ENCODE measurements around the gene NFATC2IP. TPM values are rescaled to one million over a fixed set of nuclear protein-coding genes. Genes with fewer than 3 reads are reported as not detected.

The NFATC2IP gene
- total RNA-seq (2022; extraction: Qiagen RNA extraction), result 16.5 to 27.4 TPM (median 22.5 TPM) in 5 replicates

DNA sequence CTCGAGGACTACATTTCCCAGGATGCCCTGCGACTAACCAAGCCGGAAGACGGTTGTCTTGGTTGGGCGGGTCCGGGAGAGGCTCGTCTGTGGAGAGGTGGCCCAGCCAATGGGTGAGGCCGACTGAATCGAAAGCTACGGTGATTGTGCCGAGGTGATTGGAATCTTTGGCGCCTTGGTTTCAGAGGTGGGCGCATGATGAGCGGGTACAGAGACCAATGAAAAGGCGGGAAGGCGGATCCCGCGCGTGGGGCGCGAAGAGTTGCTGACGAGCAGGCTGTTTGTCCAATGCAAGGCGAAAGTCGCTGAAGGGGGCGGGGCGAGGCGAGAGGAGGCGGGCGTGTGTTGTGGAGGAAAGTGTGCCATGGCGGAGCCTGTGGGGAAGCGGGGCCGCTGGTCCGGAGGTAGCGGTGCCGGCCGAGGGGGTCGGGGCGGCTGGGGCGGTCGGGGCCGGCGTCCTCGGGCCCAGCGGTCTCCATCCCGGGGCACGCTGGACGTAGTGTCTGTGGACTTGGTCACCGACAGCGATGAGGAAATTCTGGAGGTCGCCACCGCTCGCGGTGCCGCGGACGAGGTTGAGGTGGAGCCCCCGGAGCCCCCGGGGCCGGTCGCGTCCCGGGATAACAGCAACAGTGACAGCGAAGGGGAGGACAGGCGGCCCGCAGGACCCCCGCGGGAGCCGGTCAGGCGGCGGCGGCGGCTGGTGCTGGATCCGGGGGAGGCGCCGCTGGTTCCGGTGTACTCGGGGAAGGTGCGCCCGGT, at the start of gene NFATC2IP:
TSS of gene NFATC2IP (plus strand) at position 290 of the 762 bp plus-strand sequence. CDS start at position 365, 75 bp downstream.

DNA sequence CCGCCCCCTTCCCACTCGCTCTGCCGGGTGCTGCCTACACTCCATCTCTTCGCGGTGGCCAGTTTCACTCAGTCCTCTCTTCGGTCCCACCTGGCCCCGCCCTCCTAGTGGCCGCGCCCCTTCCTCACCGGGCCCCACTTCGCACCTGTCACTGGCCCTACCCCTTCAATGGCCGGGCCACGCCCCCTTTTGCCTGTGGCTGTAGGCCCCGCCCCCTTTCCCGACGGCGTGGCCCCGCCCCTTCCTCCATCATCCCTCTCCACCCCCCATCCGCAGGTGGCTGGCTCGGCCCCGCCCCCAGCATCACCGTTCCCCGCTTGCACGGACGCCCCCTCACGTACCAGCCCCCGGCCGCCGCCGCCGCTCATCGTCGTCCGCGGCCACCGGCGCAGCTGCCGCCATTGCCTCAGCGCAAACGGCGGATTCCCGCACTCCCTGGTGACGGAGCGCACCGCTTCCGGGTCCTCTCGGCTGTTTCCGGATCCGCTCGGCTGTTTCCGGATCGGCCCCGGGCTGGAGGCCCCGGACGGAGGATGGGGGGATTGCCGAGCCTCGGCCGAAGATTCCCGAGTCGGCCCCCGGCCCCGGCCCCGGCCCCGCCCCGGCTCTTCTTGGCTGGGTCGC, 25.9 kb upstream of the NFATC2IP start, which contains the start of gene RABEP2:
TSS of gene RABEP2 (minus strand) at position 477 of the 624 bp plus-strand sequence. CDS start at position 402, 75 bp downstream.

DNA sequence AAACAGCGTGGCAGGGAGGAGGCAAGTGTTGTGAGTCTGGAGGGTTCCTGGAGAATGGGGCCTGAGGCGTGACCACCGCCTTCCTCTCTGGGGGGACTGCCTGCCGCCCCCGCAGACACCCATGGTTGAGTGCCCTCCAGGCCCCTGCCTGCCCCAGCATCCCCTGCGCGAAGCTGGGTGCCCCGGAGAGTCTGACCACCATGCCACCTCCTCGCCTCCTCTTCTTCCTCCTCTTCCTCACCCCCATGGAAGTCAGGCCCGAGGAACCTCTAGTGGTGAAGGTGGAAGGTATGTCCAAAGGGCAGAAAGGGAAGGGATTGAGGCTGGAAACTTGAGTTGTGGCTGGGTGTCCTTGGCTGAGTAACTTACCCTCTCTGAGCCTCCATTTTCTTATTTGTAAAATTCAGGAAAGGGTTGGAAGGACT, 18.9 kb upstream of the NFATC2IP start, which contains the start of gene CD19:
TSS of gene CD19 (plus strand) at position 171 of the 425 bp plus-strand sequence. CDS start at position 201, 30 bp downstream.

DNA sequence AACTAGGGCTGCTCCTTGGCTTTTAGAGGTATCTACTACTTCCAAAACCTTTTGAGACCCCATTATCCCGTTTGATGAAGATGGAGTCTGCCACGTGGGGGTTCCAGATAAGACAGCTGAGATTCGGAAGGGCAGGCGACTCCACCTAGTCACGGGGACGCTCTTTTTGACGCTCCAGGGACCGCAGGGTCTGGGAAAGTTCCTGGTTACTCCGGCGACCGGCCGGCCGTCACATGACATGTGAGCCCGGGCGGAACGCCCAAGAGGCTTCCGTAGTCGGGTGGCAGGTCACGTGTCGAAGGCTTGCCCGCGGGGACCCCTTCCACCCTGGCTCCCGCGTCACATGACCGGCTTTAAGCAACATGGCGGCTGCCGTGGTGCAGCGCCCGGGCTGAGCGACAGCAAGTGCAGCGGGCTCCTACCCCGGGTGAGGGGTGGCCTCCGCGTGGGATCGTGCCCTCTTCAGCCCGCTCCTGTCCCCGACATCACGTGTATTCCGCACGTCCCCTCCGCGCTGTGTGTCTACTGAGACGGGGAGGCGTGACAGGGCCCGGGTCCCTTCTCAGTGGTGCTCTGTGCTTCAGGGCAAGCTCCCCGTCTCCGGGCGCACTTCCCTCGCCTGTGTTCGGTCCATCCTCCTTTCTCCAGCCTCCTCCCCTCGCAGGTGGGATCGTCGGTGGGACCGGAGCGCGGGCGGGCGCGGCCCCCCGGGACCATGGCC, 23.9 kb downstream of the NFATC2IP start, which contains the start of gene SPNS1:
TSS of gene SPNS1 (plus strand) at position 342 of the 721 bp plus-strand sequence. CDS start at position 716, 374 bp downstream.

DNA sequence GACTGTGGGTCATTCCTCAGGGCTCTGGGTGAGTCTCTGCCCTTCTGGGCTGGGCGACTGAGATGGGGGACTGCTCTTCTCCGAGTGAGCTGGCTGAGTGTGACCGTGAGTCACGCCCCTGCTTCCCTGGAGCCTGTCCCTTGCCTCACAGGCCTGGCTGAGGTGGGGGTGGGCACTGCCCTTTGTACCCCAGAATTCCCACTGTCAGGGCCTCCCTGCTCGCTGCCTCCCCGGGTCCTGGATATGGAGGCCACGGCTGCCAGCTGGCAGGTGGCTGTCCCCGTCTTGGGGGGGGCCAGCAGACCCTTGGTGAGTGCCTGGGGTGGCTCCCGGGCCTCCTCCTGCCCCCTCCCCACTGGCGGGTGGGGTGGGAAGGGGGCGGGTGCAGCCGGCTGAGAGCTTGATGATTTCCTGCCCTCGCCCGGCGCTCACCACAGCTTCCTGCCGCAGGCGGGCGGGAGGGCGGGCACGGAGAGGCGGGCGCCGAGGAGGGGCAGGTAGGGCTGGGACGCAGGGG, 33.9 kb downstream of the NFATC2IP start, which contains the start of gene LAT:
TSS of gene LAT (plus strand) at position 434 of the 517 bp plus-strand sequence. CDS start 366 bp downstream, outside the sequence.

Other genes with a start within 250 kb of the NFATC2IP start
- 198 to 442 TPM (median 410 TPM) in 5 replicates for gene EIF3C, start 239.5 kb upstream of the NFATC2IP start, total RNA-seq (2022; extraction: Qiagen RNA extraction)
- gene NPIPB9, start 199.2 kb upstream of the NFATC2IP start, total RNA-seq (2022; extraction: Qiagen RNA extraction), result 1.1 to 2.2 TPM (median 1.6 TPM) in 5 replicates
- gene ATXN2L, start 127.9 kb upstream of the NFATC2IP start, total RNA-seq (2022; extraction: Qiagen RNA extraction), result 75.0 to 136 TPM (median 128 TPM) in 5 replicates
- gene TUFM, start 104.6 kb upstream of the NFATC2IP start, total RNA-seq (2022; extraction: Qiagen RNA extraction), result 215 to 304 TPM (median 279 TPM) in 5 replicates
- 17.0 to 31.4 TPM (median 27.8 TPM) in 5 replicates for gene SH2B1, start 87.1 kb upstream of the NFATC2IP start, total RNA-seq (2022; extraction: Qiagen RNA extraction)
- gene ATP2A1, start 72.4 kb upstream of the NFATC2IP start, total RNA-seq (2022; extraction: Qiagen RNA extraction), result 1.4 to 5.5 TPM (median 2.1 TPM) in 5 replicates
- gene RABEP2, start 25.7 kb upstream of the NFATC2IP start, total RNA-seq (2022; extraction: Qiagen RNA extraction), result 5.8 to 9.8 TPM (median 8.8 TPM) in 5 replicates
- gene CD19, start 19.0 kb upstream of the NFATC2IP start, total RNA-seq (2022; extraction: Qiagen RNA extraction), result not detected in 5 replicates
- gene SPNS1, start 23.8 kb downstream of the NFATC2IP start, total RNA-seq (2022; extraction: Qiagen RNA extraction), result 49.4 to 75.1 TPM (median 72.8 TPM) in 5 replicates
- 2.2 to 5.0 TPM (median 3.5 TPM) in 5 replicates for gene LAT, start 34.1 kb downstream of the NFATC2IP start, total RNA-seq (2022; extraction: Qiagen RNA extraction)

Data from A549 treated with dexamethasone at 1 μM for 4 hours (cell line).